ENCODE data around the gene ASIC5. TPM values are rescaled to one million over a fixed set of nuclear protein-coding genes. Genes with fewer than 3 reads are reported as not detected.

The ASIC5 gene
- total RNA-seq, 1 experiment from 2014 or later: not detected

GRCh38 chr4:155811083-155811482, 55.0 kb downstream of the ASIC5 start:
- no peaks in the 10 kb centered on the region for H3K9me3 Mint-ChIP-seq
- no peak overlapping the region for H3K23ac ChIP-seq (ENCODE audit: insufficient read length, low read depth, low read length)
- H3K9me3 ChIP-seq (ENCODE audit: control insufficient read depth, low read depth, low read length): no peaks in the 10 kb centered on the region
- no peak overlapping the region for H3K56ac ChIP-seq (ENCODE audit: insufficient read length, low read depth, low read length)
- H3K4ac ChIP-seq (ENCODE audit: low read depth, low read length): no peak overlapping the region
- no peaks in the 10 kb centered on the region for H3K79me2 ChIP-seq (ENCODE audit: insufficient read depth, low read length)
- no CpG with 5 or more reads among the region's 2 CpGs for WGBS (ENCODE audit: extremely low coverage, insufficient read length, low lambda C conversion rate)
- H3K27me3 Mint-ChIP-seq (ENCODE audit: low read depth): no peaks in the 10 kb centered on the region
- no peaks in the 10 kb centered on the region for H3K79me1 ChIP-seq (ENCODE audit: insufficient read depth, low read depth, low read length, poor library complexity, severe bottlenecking)
- H3K4me2 ChIP-seq (ENCODE audit: insufficient read depth, insufficient read length, low read length): no peak overlapping the region
- H3K27ac Mint-ChIP-seq: no peak overlapping the region
- no peaks in the 10 kb centered on the region for H3K27me3 ChIP-seq (ENCODE audit: insufficient read depth, low read length)
- H2BK15ac ChIP-seq (ENCODE audit: low read depth, low read length): no peak overlapping the region
- no peak overlapping the region for H4K91ac ChIP-seq (ENCODE audit: insufficient read length, low read depth, low read length)
- TF ChIP-seq, protein P1, sequence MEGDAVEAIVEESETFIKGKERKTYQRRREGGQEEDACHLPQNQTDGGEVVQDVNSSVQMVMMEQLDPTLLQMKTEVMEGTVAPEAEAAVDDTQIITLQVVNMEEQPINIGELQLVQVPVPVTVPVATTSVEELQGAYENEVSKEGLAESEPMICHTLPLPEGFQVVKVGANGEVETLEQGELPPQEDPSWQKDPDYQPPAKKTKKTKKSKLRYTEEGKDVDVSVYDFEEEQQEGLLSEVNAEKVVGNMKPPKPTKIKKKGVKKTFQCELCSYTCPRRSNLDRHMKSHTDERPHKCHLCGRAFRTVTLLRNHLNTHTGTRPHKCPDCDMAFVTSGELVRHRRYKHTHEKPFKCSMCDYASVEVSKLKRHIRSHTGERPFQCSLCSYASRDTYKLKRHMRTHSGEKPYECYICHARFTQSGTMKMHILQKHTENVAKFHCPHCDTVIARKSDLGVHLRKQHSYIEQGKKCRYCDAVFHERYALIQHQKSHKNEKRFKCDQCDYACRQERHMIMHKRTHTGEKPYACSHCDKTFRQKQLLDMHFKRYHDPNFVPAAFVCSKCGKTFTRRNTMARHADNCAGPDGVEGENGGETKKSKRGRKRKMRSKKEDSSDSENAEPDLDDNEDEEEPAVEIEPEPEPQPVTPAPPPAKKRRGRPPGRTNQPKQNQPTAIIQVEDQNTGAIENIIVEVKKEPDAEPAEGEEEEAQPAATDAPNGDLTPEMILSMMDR (conservative IDR thresholded peaks at IDR 0.05): no peak
- DNase-seq: no peak
- H3T11ph ChIP-seq (ENCODE audit: low read length): no peak overlapping the region
- H2AK5ac ChIP-seq (ENCODE audit: insufficient read length, low read length): no peak overlapping the region
- no peak overlapping the region for H4K8ac ChIP-seq (replicated peaks; ENCODE audit: insufficient read length, low read depth, low read length)
- no peak overlapping the region for H3K27ac ChIP-seq (ENCODE audit: insufficient read length, low read depth, low read length)
- no peak overlapping the region for H4K5ac ChIP-seq (ENCODE audit: insufficient read length, low read depth, low read length)
- H2BK5ac ChIP-seq (ENCODE audit: insufficient read length, low read length): no peak overlapping the region
- no peak overlapping the region for H3K18ac ChIP-seq (ENCODE audit: insufficient read length, low read depth, low read length)
- no peaks in the 10 kb centered on the region for H3K4me1 Mint-ChIP-seq
- no peaks in the 10 kb centered on the region for H3K36me3 Mint-ChIP-seq (ENCODE audit: insufficient read depth in 1 of 3, low read depth in 3 of 3)
- H3K4me1 ChIP-seq (ENCODE audit: insufficient read depth, low read length): no peaks in the 10 kb centered on the region
- H3K23me2 ChIP-seq (ENCODE audit: insufficient read length, low read depth, low read length, poor library complexity, severe bottlenecking): no peaks in the 10 kb centered on the region
- no peak overlapping the region for H2BK20ac ChIP-seq (ENCODE audit: low read depth, low read length, poor library complexity, severe bottlenecking)
- H3K9ac ChIP-seq (ENCODE audit: extremely low read depth, insufficient read length, low read length): no peak overlapping the region
- no peak overlapping the region for H2AFZ ChIP-seq (ENCODE audit: low read length)
- H3K14ac ChIP-seq (ENCODE audit: insufficient read depth, low read length): no peak overlapping the region
- H3K4me3 Mint-ChIP-seq: no peak overlapping the region
- no peaks in the 10 kb centered on the region for H4K20me1 ChIP-seq (ENCODE audit: control insufficient read depth, insufficient read depth, insufficient read length)
- H2BK120ac ChIP-seq (ENCODE audit: low read depth, low read length, poor library complexity, severe bottlenecking): no peak overlapping the region
- H2BK12ac ChIP-seq (ENCODE audit: insufficient read length, low read depth, low read length): no peak overlapping the region
